ENCODE data around the gene SIGLEC1.

The SIGLEC1 gene

GRCh38 chr20:3710011-3710466 lies 2.4 kb downstream of the SIGLEC1 start:
- no peak for DNase-seq
- Mint-ChIP-seq H3K36me3 (no peaks in the 10 kb centered on the region), H3K27me3 (peaks cover 23% of the 10 kb centered on the region), H3K27ac (no peak overlapping the region), H3K9me3 (no peaks in the 10 kb centered on the region), H3K4me3 (no peak overlapping the region), H3K4me1 (no peaks in the 10 kb centered on the region)
- CTCF ChIA-PET, result interaction anchor here (0.6 to 2.6 kb wide), 22 partner anchors 8 to 490 kb away, joined by 3 to 39 read pairs (median 6); no protein-coding TSS in a partner anchor

DNA sequence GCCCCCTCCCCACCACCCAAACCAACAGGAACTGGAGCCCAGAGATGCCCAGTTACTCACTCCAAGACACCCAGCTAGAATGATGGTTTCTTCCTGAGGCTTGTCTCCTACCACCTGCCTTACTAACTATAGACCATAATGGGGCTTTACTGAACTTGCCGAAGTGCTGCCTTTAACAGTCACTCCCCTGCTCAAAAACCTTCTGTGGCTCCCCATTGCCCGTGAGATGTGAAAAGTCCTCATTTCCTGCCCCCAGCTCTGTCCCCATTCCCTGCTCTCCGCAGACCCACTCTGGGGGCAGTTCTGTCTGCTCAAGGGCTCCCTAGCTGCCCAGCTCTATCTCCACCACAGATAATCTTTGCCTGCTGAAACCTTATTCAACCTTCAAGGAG lies 4.9 kb downstream of the SIGLEC1 start:
- H3K9me3 Mint-ChIP-seq, result no peaks in the 10 kb centered on the region
- peaks cover 35% of the 10 kb centered on the region for H3K27me3 Mint-ChIP-seq
- CTCF ChIA-PET, result interaction anchor here (0.7 to 1.9 kb wide), 9 partner anchors 9 to 144 kb away, joined by 3 to 7 read pairs (median 3); no protein-coding TSS in a partner anchor
- no peaks in the 10 kb centered on the region for H3K4me1 Mint-ChIP-seq
- no peak for DNase-seq
- H3K27ac Mint-ChIP-seq, result no peak overlapping the region
- H3K4me3 Mint-ChIP-seq, result no peak overlapping the region
- no peaks in the 10 kb centered on the region for H3K36me3 Mint-ChIP-seq

GRCh38 chr20:3706774-3707507 lies 5.5 kb downstream of the SIGLEC1 start:
- Mint-ChIP-seq H3K27ac (no peak overlapping the region), H3K36me3 (no peaks in the 10 kb centered on the region), H3K4me3 (no peak overlapping the region), H3K9me3 (no peaks in the 10 kb centered on the region), H3K27me3 (peaks cover 32% of the 10 kb centered on the region), H3K4me1 (no peaks in the 10 kb centered on the region)
- CTCF ChIA-PET, result interaction anchor here (0.7 to 1.9 kb wide), 6 partner anchors 9 to 144 kb away, joined by 3 to 7 read pairs (median 3); no protein-coding TSS in a partner anchor
- no peak for DNase-seq

DNA sequence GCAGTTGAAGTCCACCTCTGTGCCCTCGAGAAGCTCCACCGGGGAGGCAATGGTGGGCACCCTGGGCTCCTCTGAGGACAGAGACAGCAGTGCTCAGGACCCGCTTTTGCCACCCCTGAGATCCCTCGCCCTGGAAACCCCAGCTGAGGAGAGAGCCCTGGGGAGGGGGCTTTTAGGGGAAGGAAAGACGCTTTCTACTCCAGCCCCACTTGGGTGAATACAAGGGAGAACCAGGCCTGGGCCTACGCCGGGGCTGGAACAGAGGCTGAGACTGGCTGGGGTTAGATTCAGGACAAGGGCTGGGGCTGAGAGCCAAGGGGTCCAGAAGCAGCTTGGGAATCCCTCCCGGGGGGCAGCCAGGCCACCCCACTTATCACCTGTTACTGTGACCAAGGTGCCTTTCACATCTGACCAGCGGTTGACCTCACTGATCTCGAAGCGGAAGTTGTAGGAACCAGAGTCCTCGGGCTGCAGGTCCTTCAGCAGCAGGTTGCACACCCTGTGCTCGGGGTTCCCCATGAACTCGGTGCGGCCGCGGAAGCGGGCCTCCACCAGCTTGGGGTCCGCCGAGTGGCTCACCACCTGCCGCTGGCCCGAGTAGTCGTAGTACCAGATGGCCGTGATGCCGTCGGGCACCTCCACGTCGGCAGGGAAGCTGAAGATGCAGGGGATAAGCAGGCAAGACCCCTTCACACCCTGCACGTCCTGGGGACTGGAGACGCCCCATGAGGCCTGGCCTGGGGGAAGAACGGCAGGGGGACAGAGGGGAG lies 6.2 kb downstream of the SIGLEC1 start:
- Mint-ChIP-seq H3K27ac (no peak overlapping the region), H3K36me3 (no peaks in the 10 kb centered on the region), H3K4me3 (no peak overlapping the region), H3K4me1 (no peaks in the 10 kb centered on the region), H3K9me3 (no peaks in the 10 kb centered on the region), H3K27me3 (peaks cover 31% of the 10 kb centered on the region)
- DNase-seq, result no peak
- CTCF ChIA-PET, result interaction anchor here (1.5 to 1.7 kb wide), 2 partner anchors 10 to 143 kb away, joined by 3 to 6 read pairs; no protein-coding TSS in a partner anchor

DNA sequence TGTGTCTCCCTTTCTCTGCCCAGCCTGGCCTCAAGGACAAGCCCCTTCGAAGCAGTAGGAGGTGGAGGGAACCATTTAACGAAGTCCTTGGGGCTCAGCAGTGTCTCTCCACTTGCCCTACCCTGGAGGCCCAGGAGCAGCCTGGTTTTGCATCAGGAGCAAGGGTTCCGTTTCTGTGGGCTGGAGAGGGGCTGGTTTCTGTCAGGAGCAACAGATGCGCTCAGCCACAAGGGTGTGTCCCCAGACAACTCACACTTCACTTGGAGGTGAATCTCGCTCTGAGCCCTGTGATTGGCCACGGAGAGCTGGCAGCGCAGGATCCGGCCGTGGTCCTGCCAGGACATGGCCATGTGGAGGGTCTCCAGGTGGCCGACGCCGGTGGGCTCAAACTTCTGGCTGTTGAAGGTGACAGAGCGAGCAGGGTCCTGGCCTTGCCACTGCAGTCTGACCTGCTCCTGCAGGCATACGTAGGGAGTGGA lies 6.9 kb downstream of the SIGLEC1 start:
- H3K36me3 Mint-ChIP-seq, result no peaks in the 10 kb centered on the region
- CTCF ChIA-PET, result no interaction called here
- no peak overlapping the region for H3K4me3 Mint-ChIP-seq
- H3K9me3 Mint-ChIP-seq, result no peaks in the 10 kb centered on the region
- H3K27ac Mint-ChIP-seq, result no peak overlapping the region
- H3K27me3 Mint-ChIP-seq, result peaks cover 31% of the 10 kb centered on the region
- no peak for DNase-seq
- H3K4me1 Mint-ChIP-seq, result no peaks in the 10 kb centered on the region

GRCh38 chr20:3704087-3704486 lies 8.3 kb downstream of the SIGLEC1 start:
- CTCF ChIA-PET, result interaction anchor here (0.9 to 1.4 kb wide), 2 partner anchors 12 to 28 kb away, joined by 5 read pairs; no protein-coding TSS in a partner anchor

GRCh38 chr20:3702611-3703391 lies 9.6 kb downstream of the SIGLEC1 start:
- H3K4me3 Mint-ChIP-seq, result no peak overlapping the region
- no peak for DNase-seq
- H3K9me3 Mint-ChIP-seq, result no peaks in the 10 kb centered on the region
- no peaks in the 10 kb centered on the region for H3K36me3 Mint-ChIP-seq
- no peak overlapping the region for H3K27ac Mint-ChIP-seq
- peaks cover 28% of the 10 kb centered on the region for H3K27me3 Mint-ChIP-seq
- CTCF ChIA-PET, result interaction anchor here (1.0 kb wide), 1 partner anchor 8 kb away, joined by 5 read pairs; no protein-coding TSS in a partner anchor
- H3K4me1 Mint-ChIP-seq, result no peaks in the 10 kb centered on the region

More at GRCh38 chr20:3704087-3704486, 8.3 kb downstream of the SIGLEC1 start:
- no peak overlapping the region for H3K27ac Mint-ChIP-seq
- no peak overlapping the region for H3K4me3 Mint-ChIP-seq
- H3K4me1 Mint-ChIP-seq, result no peaks in the 10 kb centered on the region
- no peaks in the 10 kb centered on the region for H3K9me3 Mint-ChIP-seq
- H3K36me3 Mint-ChIP-seq, result no peaks in the 10 kb centered on the region
- DNase-seq, result no peak
- H3K27me3 Mint-ChIP-seq, result peaks cover 31% of the 10 kb centered on the region

GRCh38 chr20:3701061-3701998 lies 11.1 kb downstream of the SIGLEC1 start:
- H3K4me3 Mint-ChIP-seq, result no peak overlapping the region
- H3K36me3 Mint-ChIP-seq, result no peaks in the 10 kb centered on the region
- H3K27me3 Mint-ChIP-seq, result peaks cover 25% of the 10 kb centered on the region
- no peak overlapping the region for H3K27ac Mint-ChIP-seq
- no peak for DNase-seq
- H3K4me1 Mint-ChIP-seq, result no peaks in the 10 kb centered on the region
- peaks cover 1% of the 10 kb centered on the region for H3K9me3 Mint-ChIP-seq
- CTCF ChIA-PET, result interaction anchor here (1.0 to 1.6 kb wide), 2 partner anchors 10 to 15 kb away, joined by 3 to 9 read pairs; no protein-coding TSS in a partner anchor

GRCh38 chr20:3699037-3699436 lies 13.4 kb downstream of the SIGLEC1 start:
- H3K27ac Mint-ChIP-seq, result no peak overlapping the region
- no peak for DNase-seq
- no peaks in the 10 kb centered on the region for H3K4me1 Mint-ChIP-seq
- peaks cover 3% of the 10 kb centered on the region for H3K9me3 Mint-ChIP-seq
- no peak overlapping the region for H3K4me3 Mint-ChIP-seq
- peaks cover 25% of the 10 kb centered on the region for H3K27me3 Mint-ChIP-seq
- CTCF ChIA-PET, result interaction anchor here (0.7 to 1.5 kb wide), 3 partner anchors 12 to 325 kb away, joined by 4 to 9 read pairs (median 4); no protein-coding TSS in a partner anchor
- H3K36me3 Mint-ChIP-seq, result no peaks in the 10 kb centered on the region

DNA sequence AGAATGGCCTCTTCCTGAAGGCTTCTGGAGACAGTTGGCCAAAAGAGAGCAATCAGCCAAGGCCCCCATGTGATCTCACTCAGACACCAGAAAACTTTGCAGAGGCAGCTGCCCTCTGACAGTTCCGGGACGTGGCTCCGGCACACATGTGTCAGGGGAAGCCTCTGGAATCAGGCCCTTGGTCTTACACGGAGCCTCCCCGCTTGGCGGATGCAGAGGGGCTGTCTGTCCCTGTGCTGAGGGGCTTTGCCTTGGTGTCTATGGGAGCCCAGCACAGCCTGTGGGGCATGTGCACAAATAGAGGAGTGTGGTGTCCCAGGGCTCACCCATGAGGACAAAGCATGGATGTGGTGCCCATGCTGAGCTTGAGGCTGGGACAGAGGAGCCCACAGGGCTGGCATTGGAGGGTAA lies 13.8 kb downstream of the SIGLEC1 start:
- CTCF ChIA-PET, result interaction anchor here (1.5 to 1.8 kb wide), 2 partner anchors 12 to 22 kb away, joined by 4 to 9 read pairs; no protein-coding TSS in a partner anchor

GRCh38 chr20:3697588-3698305 lies 14.7 kb downstream of the SIGLEC1 start:
- no peak overlapping the region for H3K4me3 Mint-ChIP-seq
- H3K27me3 Mint-ChIP-seq, result peaks cover 15% of the 10 kb centered on the region
- H3K36me3 Mint-ChIP-seq, result no peaks in the 10 kb centered on the region
- peaks cover 3% of the 10 kb centered on the region for H3K9me3 Mint-ChIP-seq
- CTCF ChIA-PET, result interaction anchor here (1.5 to 1.8 kb wide), 2 partner anchors 13 to 21 kb away, joined by 4 to 9 read pairs; no protein-coding TSS in a partner anchor
- H3K4me1 Mint-ChIP-seq, result no peaks in the 10 kb centered on the region
- no peak for DNase-seq
- no peak overlapping the region for H3K27ac Mint-ChIP-seq

More for the DNA sequence above, 13.8 kb downstream of the SIGLEC1 start:
- no peak for DNase-seq
- H3K27ac Mint-ChIP-seq, result no peak overlapping the region
- no peaks in the 10 kb centered on the region for H3K36me3 Mint-ChIP-seq
- H3K27me3 Mint-ChIP-seq, result peaks cover 21% of the 10 kb centered on the region
- no peaks in the 10 kb centered on the region for H3K4me1 Mint-ChIP-seq
- peaks cover 3% of the 10 kb centered on the region for H3K9me3 Mint-ChIP-seq
- H3K4me3 Mint-ChIP-seq, result no peak overlapping the region

Data from activated naive CD4-positive, alpha-beta T cell treated with anti-CD3 and anti-CD28 coated beads, Interleukin-2, amount 10 ng/mL, durations not matched to agents 7 days and 5 days (primary cell).